HepG2 (cell line): ENCODE results near the gene SMC1A. TPM values are rescaled to one million over a fixed set of nuclear protein-coding genes. Genes with fewer than 3 reads are reported as not detected.

Experiments used
- ATF7-NPFF ChIP-seq: sonication (generic); formaldehyde crosslinking; IDR thresholded peaks from 2 replicates; pipeline ENCODE4 v1.8.1; 2023; ENCODE audit warnings: mild to moderate bottlenecking, low read depth, missing genetic modification reagents, moderate library complexity
- DNMT3B ChIP-seq: conservative IDR thresholded peaks from 2 replicates; pipeline ENCODE4 v1.6.1; 2016; ENCODE audit warnings: missing biosample characterization, control low read depth
- FOXC1 ChIP-seq: sonication (generic); formaldehyde crosslinking; IDR thresholded peaks from 2 replicates; pipeline ENCODE4 v1.8.0; 2022; ENCODE audit warnings: mild to moderate bottlenecking, missing genetic modification reagents, borderline replicate concordance
- IRF2 ChIP-seq: IDR thresholded peaks from 2 replicates; pipeline ENCODE4 v1.6.1; 2018; ENCODE audit warnings: missing genetic modification reagents, missing compliant biosample characterization
- KDM4B ChIP-seq: sonication (generic); formaldehyde crosslinking; IDR thresholded peaks from 2 replicates; pipeline ENCODE4 v1.4.0; 2020; ENCODE audit warnings: missing genetic modification reagents
- MLLT10 ChIP-seq: sonication (generic); formaldehyde crosslinking; IDR thresholded peaks from 2 replicates; pipeline ENCODE4 v1.4.0; 2020; ENCODE audit warnings: missing genetic modification reagents
- STAT5B ChIP-seq: sonication (generic); formaldehyde crosslinking; IDR thresholded peaks from 2 replicates; pipeline ENCODE4 v1.4.0; 2020; ENCODE audit warnings: missing genetic modification reagents
- SYNCRIP ChIP-seq: fragments of 200-400 bp; formaldehyde crosslinking; IDR thresholded peaks from 2 replicates; pipeline ENCODE4 v1.6.1; 2018; ENCODE audit warnings: mild to moderate bottlenecking, low read depth, low read length; ENCODE audit not compliant: insufficient read depth
- ZNF33A ChIP-seq: sonication (generic); formaldehyde crosslinking; IDR thresholded peaks from 2 replicates; pipeline ENCODE4 v1.5.1; 2020; ENCODE audit warnings: missing genetic modification reagents, mild to moderate bottlenecking, moderate library complexity, borderline replicate concordance
- ZNF577 ChIP-seq: sonication (generic); formaldehyde crosslinking; IDR thresholded peaks from 2 replicates; pipeline ENCODE4 v1.4.0; 2020; ENCODE audit warnings: mild to moderate bottlenecking, low read depth, missing genetic modification reagents, borderline replicate concordance
- ZNF7 ChIP-seq: IDR thresholded peaks from 2 replicates; pipeline ENCODE4 v1.6.1; 2016; ENCODE audit warnings: missing biosample characterization, missing genetic modification reagents
- polyA plus RNA-seq, 8 experiments: library from polyadenylated mRNA; depleted of rRNA in 3 of 8; stranded (reverse) in 7 of 8; unstranded in 1 of 8; fragments of >200 nt; fragmentation: Illumina TruSeq in 4 of 8; extraction: Trizol in 4 of 8; gene quantifications; 2 replicates each; pipeline versions ENCODE4 v1.2.1 to v1.2.3, GENCODE V29; 2011 to 2016; ENCODE audit warnings: low read depth in 4 of 8, missing spikeins in 1 of 8, mixed read lengths in 1 of 8; ENCODE audit not compliant: insufficient read depth in 1 of 8
- total RNA-seq, 5 experiments: library from RNA; depleted of rRNA; stranded (reverse); fragments of >200 nt; fragmentation: Illumina TruSeq; extraction: Trizol; gene quantifications; 2 replicates each; pipeline ENCODE4 v1.2.3, GENCODE V29; 2016; ENCODE audit warnings: low read depth in 1 of 5
- TF ChIP-seq, protein P1 (sequence below): sonication (generic); formaldehyde crosslinking; IDR thresholded peaks from 2 replicates; pipeline ENCODE4 v1.4.0; 2020; ENCODE audit warnings: missing genetic modification reagents
- TF ChIP-seq, protein P2 (sequence below): IDR thresholded peaks from 2 replicates; pipeline ENCODE4 v1.6.1; 2016; ENCODE audit warnings: missing biosample characterization, missing genetic modification reagents, low read depth
- TF ChIP-seq, protein P3 (sequence below): sonication (generic); formaldehyde crosslinking; IDR thresholded peaks from 2 replicates; pipeline ENCODE4 v1.4.0; 2020; ENCODE audit warnings: mild to moderate bottlenecking, missing genetic modification reagents, borderline replicate concordance
- TF ChIP-seq, protein P4 (sequence below): sonication (generic); formaldehyde crosslinking; conservative IDR thresholded peaks from 2 replicates; pipeline ENCODE4 v1.4.0; 2020; ENCODE audit warnings: missing genetic modification reagents

Gene SMC1A
- total and polyA plus RNA-seq, 2 of the 13 experiments (the other 11 are each of a cell fraction or from before 2014, with no cell fraction given) = 9.4 to 46.6 TPM

DNA sequence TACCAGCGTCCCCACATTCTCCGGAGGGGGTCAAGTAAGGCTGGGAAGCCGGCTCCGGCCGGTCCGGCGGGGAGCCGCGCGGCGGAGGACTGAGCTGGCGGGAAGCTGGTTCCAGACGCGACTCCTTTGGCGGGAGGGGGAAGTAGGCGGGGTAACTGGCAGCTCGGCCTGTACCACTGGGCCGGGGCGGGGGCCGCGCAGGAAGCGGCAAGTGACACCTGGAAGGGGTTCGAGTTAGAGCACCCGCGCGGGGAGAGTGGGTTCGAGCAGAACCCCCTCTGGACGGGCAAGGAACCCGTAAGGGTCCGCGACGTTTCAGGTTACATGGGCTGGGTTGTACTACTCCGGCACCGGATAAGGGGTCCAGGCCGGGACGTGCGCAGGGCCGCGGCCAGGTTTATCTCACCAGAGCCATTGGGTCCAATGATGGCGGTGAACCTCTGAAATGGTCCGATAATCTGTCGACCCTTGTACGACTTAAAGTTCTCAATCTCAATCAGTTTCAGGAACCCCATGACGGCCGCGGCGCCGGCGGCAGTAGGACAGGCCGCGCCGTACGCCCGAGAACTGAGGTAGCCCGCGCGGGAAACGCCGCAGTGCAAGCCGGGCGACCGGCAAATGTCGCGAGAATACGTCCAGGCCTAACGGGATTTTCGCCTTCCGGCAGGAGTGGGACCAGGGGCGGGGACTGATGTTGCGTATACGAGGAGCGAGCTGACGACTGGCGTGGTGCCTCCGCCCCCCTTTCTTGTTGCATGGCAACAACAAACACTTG is at the start of gene SMC1A (continued):
- TF ChIP-seq, protein P1, sequence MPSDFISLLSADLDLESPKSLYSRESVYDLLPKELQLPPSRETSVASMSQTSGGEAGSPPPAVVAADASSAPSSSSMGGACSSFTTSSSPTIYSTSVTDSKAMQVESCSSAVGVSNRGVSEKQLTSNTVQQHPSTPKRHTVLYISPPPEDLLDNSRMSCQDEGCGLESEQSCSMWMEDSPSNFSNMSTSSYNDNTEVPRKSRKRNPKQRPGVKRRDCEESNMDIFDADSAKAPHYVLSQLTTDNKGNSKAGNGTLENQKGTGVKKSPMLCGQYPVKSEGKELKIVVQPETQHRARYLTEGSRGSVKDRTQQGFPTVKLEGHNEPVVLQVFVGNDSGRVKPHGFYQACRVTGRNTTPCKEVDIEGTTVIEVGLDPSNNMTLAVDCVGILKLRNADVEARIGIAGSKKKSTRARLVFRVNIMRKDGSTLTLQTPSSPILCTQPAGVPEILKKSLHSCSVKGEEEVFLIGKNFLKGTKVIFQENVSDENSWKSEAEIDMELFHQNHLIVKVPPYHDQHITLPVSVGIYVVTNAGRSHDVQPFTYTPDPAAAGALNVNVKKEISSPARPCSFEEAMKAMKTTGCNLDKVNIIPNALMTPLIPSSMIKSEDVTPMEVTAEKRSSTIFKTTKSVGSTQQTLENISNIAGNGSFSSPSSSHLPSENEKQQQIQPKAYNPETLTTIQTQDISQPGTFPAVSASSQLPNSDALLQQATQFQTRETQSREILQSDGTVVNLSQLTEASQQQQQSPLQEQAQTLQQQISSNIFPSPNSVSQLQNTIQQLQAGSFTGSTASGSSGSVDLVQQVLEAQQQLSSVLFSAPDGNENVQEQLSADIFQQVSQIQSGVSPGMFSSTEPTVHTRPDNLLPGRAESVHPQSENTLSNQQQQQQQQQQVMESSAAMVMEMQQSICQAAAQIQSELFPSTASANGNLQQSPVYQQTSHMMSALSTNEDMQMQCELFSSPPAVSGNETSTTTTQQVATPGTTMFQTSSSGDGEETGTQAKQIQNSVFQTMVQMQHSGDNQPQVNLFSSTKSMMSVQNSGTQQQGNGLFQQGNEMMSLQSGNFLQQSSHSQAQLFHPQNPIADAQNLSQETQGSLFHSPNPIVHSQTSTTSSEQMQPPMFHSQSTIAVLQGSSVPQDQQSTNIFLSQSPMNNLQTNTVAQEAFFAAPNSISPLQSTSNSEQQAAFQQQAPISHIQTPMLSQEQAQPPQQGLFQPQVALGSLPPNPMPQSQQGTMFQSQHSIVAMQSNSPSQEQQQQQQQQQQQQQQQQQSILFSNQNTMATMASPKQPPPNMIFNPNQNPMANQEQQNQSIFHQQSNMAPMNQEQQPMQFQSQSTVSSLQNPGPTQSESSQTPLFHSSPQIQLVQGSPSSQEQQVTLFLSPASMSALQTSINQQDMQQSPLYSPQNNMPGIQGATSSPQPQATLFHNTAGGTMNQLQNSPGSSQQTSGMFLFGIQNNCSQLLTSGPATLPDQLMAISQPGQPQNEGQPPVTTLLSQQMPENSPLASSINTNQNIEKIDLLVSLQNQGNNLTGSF (CRISPR knock-in tag) = no peak
- peak; percentile 30; the same call in 1 of the 2 replicates for TF ChIP-seq ATF7-NPFF (CRISPR knock-in tag)
- TF ChIP-seq, protein P2, sequence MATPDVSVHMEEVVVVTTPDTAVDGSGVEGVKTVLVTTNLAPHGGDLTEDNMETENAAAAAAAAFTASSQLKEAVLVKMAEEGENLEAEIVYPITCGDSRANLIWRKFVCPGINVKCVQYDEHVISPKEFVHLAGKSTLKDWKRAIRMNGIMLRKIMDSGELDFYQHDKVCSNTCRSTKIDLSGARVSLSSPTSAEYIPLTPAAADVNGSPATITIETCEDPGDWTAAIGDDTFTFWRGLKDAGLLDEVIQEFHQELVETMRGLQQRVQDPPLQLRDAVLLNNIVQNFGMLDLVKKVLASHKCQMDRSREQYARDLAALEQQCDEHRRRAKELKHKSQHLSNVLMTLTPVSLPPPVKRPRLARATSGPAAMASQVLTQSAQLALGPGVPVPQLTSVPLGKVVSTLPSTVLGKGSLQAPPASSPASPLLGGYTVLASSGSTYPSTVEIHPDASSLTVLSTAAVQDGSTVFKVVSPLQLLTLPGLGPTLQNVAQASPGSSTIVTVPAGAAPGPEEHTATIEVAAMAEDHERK = 0 out of 2 replicates have a peak, but pooled peaks have one; percentile 16
- TF ChIP-seq, protein P3, sequence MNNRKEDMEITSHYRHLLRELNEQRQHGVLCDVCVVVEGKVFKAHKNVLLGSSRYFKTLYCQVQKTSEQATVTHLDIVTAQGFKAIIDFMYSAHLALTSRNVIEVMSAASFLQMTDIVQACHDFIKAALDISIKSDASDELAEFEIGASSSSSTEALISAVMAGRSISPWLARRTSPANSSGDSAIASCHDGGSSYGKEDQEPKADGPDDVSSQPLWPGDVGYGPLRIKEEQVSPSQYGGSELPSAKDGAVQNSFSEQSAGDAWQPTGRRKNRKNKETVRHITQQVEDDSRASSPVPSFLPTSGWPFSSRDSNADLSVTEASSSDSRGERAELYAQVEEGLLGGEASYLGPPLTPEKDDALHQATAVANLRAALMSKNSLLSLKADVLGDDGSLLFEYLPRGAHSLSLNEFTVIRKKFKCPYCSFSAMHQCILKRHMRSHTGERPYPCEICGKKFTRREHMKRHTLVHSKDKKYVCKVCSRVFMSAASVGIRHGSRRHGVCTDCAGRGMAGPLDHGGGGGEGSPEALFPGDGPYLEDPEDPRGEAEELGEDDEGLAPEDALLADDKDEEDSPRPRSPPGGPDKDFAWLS (CRISPR knock-in tag) = no peak
- no peak for TF ChIP-seq ZNF7
- TF ChIP-seq ZNF577 (CRISPR knock-in tag) = no peak
- no peak for TF ChIP-seq ZNF33A (CRISPR knock-in tag)
- no peak for TF ChIP-seq DNMT3B (CRISPR knock-in tag)
- peak; percentile 31; the same call in 1 of the 2 replicates for TF ChIP-seq IRF2 (CRISPR knock-in tag)
- TF ChIP-seq SYNCRIP = no peak
- no peak for TF ChIP-seq MLLT10 (CRISPR knock-in tag)
- TF ChIP-seq KDM4B (CRISPR knock-in tag) = no peak
- TF ChIP-seq FOXC1 = no peak
- no peak for TF ChIP-seq STAT5B (CRISPR knock-in tag)
- TF ChIP-seq, protein P4, sequence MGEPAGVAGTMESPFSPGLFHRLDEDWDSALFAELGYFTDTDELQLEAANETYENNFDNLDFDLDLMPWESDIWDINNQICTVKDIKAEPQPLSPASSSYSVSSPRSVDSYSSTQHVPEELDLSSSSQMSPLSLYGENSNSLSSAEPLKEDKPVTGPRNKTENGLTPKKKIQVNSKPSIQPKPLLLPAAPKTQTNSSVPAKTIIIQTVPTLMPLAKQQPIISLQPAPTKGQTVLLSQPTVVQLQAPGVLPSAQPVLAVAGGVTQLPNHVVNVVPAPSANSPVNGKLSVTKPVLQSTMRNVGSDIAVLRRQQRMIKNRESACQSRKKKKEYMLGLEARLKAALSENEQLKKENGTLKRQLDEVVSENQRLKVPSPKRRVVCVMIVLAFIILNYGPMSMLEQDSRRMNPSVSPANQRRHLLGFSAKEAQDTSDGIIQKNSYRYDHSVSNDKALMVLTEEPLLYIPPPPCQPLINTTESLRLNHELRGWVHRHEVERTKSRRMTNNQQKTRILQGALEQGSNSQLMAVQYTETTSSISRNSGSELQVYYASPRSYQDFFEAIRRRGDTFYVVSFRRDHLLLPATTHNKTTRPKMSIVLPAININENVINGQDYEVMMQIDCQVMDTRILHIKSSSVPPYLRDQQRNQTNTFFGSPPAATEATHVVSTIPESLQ (CRISPR knock-in tag) = no peak
